Measurements from ENCODE around the gene EHD2. TPM values are rescaled to one million over a fixed set of nuclear protein-coding genes. Genes with fewer than 3 reads are reported as not detected.

The EHD2 gene
- total RNA-seq, 1 donor from 2014 or later, result 53.4 TPM

GRCh38 chr19:47757617-47758442 is 44.6 kb downstream of the EHD2 start:
- no peaks in the 10 kb centered on the region for H3K27me3 ChIP-seq (ENCODE audit: control insufficient read depth, insufficient read depth, low read length)
- H3K4me3 ChIP-seq (ENCODE audit: low read depth, low read length), result no peak overlapping the region
- FAIRE-seq (no peak), DNase-seq (ENCODE audit: low read depth) (no peak)
- peaks cover 34% of the 10 kb centered on the region for H3K36me3 ChIP-seq (ENCODE audit: control insufficient read depth, insufficient read depth, low read length)
- TF ChIP-seq CTCF (IDR thresholded peaks at IDR 0.05; ENCODE audit: insufficient read depth, low read length, severe bottlenecking), result no peak

- no peak for DNase-seq (ENCODE audit: low read depth)
- FAIRE-seq, result no peak
- TF ChIP-seq CTCF (IDR thresholded peaks at IDR 0.05; ENCODE audit: insufficient read depth, low read length, severe bottlenecking), result no peak
- H3K36me3 ChIP-seq (ENCODE audit: control insufficient read depth, insufficient read depth, low read length), result peaks cover 32% of the 10 kb centered on the region
- no peak overlapping the region for H3K4me3 ChIP-seq (ENCODE audit: low read depth, low read length)
- no peaks in the 10 kb centered on the region for H3K27me3 ChIP-seq (ENCODE audit: control insufficient read depth, insufficient read depth, low read length)
Measured at GRCh38 chr19:47758443-47758804, 45.2 kb downstream of the EHD2 start.

- TF ChIP-seq CTCF (IDR thresholded peaks at IDR 0.05; ENCODE audit: insufficient read depth, low read length, severe bottlenecking), result no peak
- FAIRE-seq, result no peak
- DNase-seq (ENCODE audit: low read depth), result no peak
Measured at GRCh38 chr19:47760632-47760999, 47.4 kb downstream of the EHD2 start.

GRCh38 chr19:47761566-47761965 is 48.3 kb downstream of the EHD2 start:
- TF ChIP-seq CTCF (IDR thresholded peaks at IDR 0.05; ENCODE audit: insufficient read depth, low read length, severe bottlenecking), result no peak
- FAIRE-seq (no peak), DNase-seq (ENCODE audit: low read depth) (no peak)
- H3K4me3 ChIP-seq (ENCODE audit: low read depth, low read length), result no peak overlapping the region
- peaks cover 14% of the 10 kb centered on the region for H3K36me3 ChIP-seq (ENCODE audit: control insufficient read depth, insufficient read depth, low read length)
- H3K27me3 ChIP-seq (ENCODE audit: control insufficient read depth, insufficient read depth, low read length), result no peaks in the 10 kb centered on the region

More at GRCh38 chr19:47760632-47760999, 47.4 kb downstream of the EHD2 start:
- Histone ChIP-seq H3K27me3 (ENCODE audit: control insufficient read depth, insufficient read depth, low read length) (no peaks in the 10 kb centered on the region), H3K36me3 (ENCODE audit: control insufficient read depth, insufficient read depth, low read length) (peaks cover 22% of the 10 kb centered on the region), H3K4me3 (ENCODE audit: low read depth, low read length) (no peak overlapping the region)

GRCh38 chr19:47762151-47762550 is 48.9 kb downstream of the EHD2 start:
- FAIRE-seq, result no peak
- no peaks in the 10 kb centered on the region for H3K27me3 ChIP-seq (ENCODE audit: control insufficient read depth, insufficient read depth, low read length)
- no peak for TF ChIP-seq CTCF (IDR thresholded peaks at IDR 0.05; ENCODE audit: insufficient read depth, low read length, severe bottlenecking)
- no peak overlapping the region for H3K4me3 ChIP-seq (ENCODE audit: low read depth, low read length)
- H3K36me3 ChIP-seq (ENCODE audit: control insufficient read depth, insufficient read depth, low read length), result peaks cover 8% of the 10 kb centered on the region
- no peak for DNase-seq (ENCODE audit: low read depth)
